Retina (tissue), 1 donor: ENCODE data around the gene CCDC141.

Experiments used
- DNase-seq: peaks from one replicate; pipeline ENCODE4 v3.0.0-alpha.2; 2016

CCDC141 gene

GRCh38 chr2:178827739-178828485, 222.0 kb downstream of the CCDC141 start:
- DNase-seq = no peak

- no peak for DNase-seq
Observed at GRCh38 chr2:178827111-178827510, 222.8 kb downstream of the CCDC141 start.

GRCh38 chr2:178825183-178825582, 224.8 kb downstream of the CCDC141 start:
- no peak for DNase-seq

GRCh38 chr2:178824181-178824580, 225.8 kb downstream of the CCDC141 start:
- no peak for DNase-seq

- no peak for DNase-seq
Observed at GRCh38 chr2:178819992-178820391, 229.9 kb downstream of the CCDC141 start.

- no peak for DNase-seq
Observed at GRCh38 chr2:178819147-178819875, 230.6 kb downstream of the CCDC141 start.

- no peak for DNase-seq
Observed at GRCh38 chr2:178811901-178812300, 238.0 kb downstream of the CCDC141 start.

GRCh38 chr2:178811045-178811444, 238.9 kb downstream of the CCDC141 start:
- no peak for DNase-seq

GRCh38 chr2:178810422-178810821, 239.5 kb downstream of the CCDC141 start:
- no peak for DNase-seq

GRCh38 chr2:178807227-178808008, 242.5 kb downstream of the CCDC141 start, which contains the start of gene TTN:
Gene TTN (minus strand): TSS chr2:178807423. CDS start chr2:178804642, 2,781 bp downstream.
- no peak for DNase-seq

- DNase-seq = no peak
Observed at GRCh38 chr2:178806543-178806942, 243.4 kb downstream of the CCDC141 start.

GRCh38 chr2:178805457-178805856, 244.5 kb downstream of the CCDC141 start:
- no peak for DNase-seq

GRCh38 chr2:178804791-178805190, 245.1 kb downstream of the CCDC141 start:
- no peak for DNase-seq

GRCh38 chr2:178800510-178800909, 249.4 kb downstream of the CCDC141 start:
- DNase-seq = no peak

GRCh38 chr2:178799305-178799704, 250.6 kb downstream of the CCDC141 start:
- DNase-seq = no peak

- no peak for DNase-seq
Observed at GRCh38 chr2:178796079-178796677, 253.8 kb downstream of the CCDC141 start.

- DNase-seq = no peak
Observed at GRCh38 chr2:178787934-178788333, 262.0 kb downstream of the CCDC141 start.

- DNase-seq = no peak
Observed at GRCh38 chr2:178787155-178787554, 262.8 kb downstream of the CCDC141 start.

GRCh38 chr2:178783889-178784288, 266.0 kb downstream of the CCDC141 start:
- no peak for DNase-seq

GRCh38 chr2:178782236-178782635, 267.7 kb downstream of the CCDC141 start:
- DNase-seq = no peak
